Effector memory CD8-positive, alpha-beta T cell (primary cell): ENCODE results near the gene RERG.

Source experiments
- ATAC-seq: fragments of 150-1000 bp; cut with Tn5 transposase; replicated peaks from 2 replicates; pipeline ENCODE4 v1.10.0; 2021; ENCODE audit warnings: mild to moderate bottlenecking, moderate library complexity
- DNase-seq, 3 experiments: peaks; one replicate each; pipeline ENCODE4 v3.0.0; 2021
- H3K27ac Mint-ChIP-seq, 2 donors: one replicate each; pipeline ENCODE4 v1.8.0; 2022; ENCODE audit warnings: mild to moderate bottlenecking in 2 of 2, mixed read lengths in 2 of 2, moderate library complexity in 2 of 2
- H3K27me3 Mint-ChIP-seq, 2 donors: one replicate each; pipeline ENCODE4 v1.8.0; 2022; ENCODE audit warnings: mixed read lengths in 2 of 2
- H3K36me3 Mint-ChIP-seq: one replicate; pipeline ENCODE4 v1.8.0; 2022; ENCODE audit warnings: mild to moderate bottlenecking, moderate library complexity, mixed read lengths; ENCODE audit not compliant: insufficient read depth
- H3K4me1 Mint-ChIP-seq, 2 donors: one replicate each; pipeline ENCODE4 v1.8.0; 2022; ENCODE audit warnings: low read depth in 2 of 2, mixed read lengths in 2 of 2
- H3K4me3 Mint-ChIP-seq, 2 donors: one replicate each; pipeline ENCODE4 v1.8.0; 2022; ENCODE audit warnings: mild to moderate bottlenecking in 2 of 2, mixed read lengths in 2 of 2, moderate library complexity in 2 of 2
- H3K9me3 Mint-ChIP-seq, 2 donors: one replicate each; pipeline ENCODE4 v1.8.0; 2022; ENCODE audit warnings: mixed read lengths in 2 of 2

The RERG gene

DNA sequence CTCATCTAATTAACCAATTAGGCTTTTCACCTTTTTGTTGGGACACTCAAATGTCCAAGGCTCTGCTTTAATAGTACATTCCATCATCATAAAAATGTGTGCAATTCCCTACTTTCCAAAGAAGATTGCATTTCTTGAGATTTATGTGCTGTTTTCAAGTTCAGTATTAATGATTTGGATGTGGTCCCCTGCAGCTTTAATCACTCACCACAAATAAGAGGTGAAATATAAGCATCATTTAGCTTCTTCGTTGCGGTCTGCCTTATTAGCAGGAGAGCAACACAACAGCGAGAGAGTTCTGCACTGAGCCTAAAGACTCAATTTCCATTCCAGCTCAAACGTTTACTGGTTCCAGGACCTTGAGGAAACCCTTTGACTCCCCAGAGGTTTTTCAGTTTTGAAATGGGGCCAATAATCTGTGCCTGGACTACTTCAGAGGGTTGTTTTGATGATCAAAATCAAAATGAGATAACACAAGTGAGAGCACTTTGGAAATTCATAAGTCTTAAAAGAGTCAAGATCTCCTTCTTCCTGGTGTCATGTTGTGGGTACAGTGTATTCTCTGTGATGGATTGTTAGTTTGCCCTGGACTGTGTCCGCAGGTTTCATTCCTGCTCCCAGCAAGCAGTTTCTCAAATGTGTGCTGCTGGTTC is 53.1 kb downstream of the RERG start:
- Mint-ChIP-seq H3K27me3 (peaks cover 21 to 27% of the 10 kb centered on the region in 2 donors), H3K27ac (no peak overlapping the region), H3K4me1 (no peaks in the 10 kb centered on the region), H3K36me3 (peaks cover 4% of the 10 kb centered on the region), H3K9me3 (no peaks in the 10 kb centered on the region), H3K4me3 (no peak overlapping the region)
- ATAC-seq (no peak), DNase-seq (no peak)

DNA sequence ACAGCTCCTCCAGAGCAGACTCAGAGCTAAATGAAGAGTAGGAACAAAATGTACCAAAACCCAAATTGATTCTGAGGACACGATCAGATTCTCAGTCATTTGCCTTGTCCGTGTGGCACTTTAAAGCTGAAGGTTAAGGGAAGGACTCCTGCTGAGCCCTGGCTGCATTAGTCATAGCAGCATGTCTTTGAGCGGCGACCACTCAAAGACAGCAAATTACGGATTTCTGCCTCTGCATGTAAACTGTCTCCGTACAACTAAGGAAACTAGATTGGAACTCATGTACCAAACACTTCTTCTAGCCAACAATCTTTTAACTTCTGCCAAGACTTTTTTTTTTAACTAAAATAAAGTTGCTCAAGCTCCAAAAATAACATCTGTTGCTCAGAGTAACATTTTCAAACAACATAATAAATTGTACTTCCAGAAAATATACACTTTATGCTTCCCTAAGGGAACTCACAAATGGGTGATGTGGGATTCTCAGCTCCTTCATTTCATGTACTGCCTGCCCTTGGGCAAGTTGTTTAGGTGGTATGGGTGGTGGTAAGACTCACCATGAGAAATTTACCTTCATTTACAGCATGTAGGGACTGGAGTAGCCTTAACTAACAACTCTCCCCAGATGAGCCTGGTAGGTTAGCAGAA is 56.1 kb downstream of the RERG start:
- no peak for DNase-seq
- ATAC-seq, result no peak
- Mint-ChIP-seq H3K9me3 (no peaks in the 10 kb centered on the region), H3K27ac (no peak overlapping the region), H3K27me3 (peaks cover 25 to 26% of the 10 kb centered on the region in 2 donors), H3K4me3 (no peak overlapping the region), H3K36me3 (no peaks in the 10 kb centered on the region), H3K4me1 (no peaks in the 10 kb centered on the region)

DNA sequence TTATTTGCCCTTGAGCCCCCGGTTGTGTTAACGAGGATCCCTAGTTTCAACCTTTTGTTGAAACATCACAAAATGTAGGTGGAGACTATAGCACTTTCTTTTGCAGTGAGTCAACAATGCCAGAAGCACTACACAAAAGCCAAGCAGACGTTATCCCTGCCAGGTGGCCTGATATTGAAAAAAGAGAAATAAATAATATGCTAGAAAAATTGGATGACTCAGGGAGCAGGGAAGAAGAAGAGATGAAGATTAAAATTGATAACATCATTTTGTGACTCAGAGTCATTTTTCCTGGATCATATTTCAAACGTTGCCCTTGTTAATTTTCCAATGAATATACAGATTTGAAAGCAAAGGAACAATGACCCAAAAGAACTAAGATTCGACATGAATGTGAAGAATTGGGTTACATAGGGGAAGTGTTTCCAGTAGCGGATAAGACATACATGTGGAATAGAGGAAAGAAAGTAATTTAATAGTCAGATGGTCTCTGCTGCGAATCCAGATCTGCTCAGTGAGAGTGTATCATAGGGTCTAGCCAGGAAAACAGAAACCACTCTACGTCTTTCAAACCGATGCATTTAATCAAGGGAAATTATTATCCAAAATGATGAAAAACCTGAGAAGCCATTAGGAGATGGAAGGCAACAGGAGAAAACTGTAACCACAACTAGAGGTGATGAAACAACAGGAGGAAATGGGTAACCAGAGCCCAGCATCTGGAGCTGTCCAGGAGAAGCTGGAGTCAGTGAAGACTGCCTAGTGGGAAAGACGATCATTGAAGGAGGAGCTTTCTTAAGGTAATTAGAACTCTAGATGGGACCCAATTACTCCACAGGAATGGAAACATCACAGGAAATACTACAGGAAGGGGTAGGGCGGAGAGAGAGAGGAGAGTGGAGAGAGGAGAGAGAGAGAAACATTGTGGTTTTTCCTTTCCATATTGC is 57.9 kb downstream of the RERG start:
- Mint-ChIP-seq H3K9me3 (no peaks in the 10 kb centered on the region), H3K36me3 (no peaks in the 10 kb centered on the region), H3K4me3 (no peak overlapping the region), H3K27ac (no peak overlapping the region), H3K27me3 (peaks cover 23 to 32% of the 10 kb centered on the region in 2 donors), H3K4me1 (no peaks in the 10 kb centered on the region)
- DNase-seq, result no peak
- ATAC-seq, result no peak

DNA sequence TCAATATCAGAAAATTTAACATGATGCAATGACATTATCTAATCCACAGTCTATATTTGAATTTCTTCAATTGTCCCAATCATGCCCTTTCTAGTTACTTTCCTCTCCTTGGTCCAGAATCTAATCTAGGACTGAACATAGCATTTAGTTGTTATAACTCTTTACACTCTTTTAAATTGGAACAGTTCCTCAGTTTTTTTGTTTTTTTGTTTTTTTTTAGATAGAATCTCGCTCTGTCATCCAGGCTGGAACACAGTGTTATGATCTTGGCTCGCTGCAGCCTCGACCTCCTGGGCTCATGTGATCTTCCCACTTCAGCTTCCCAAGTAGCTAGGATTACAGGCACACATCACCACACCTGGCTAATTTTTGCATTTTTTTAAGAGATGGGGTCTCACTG is 63.1 kb downstream of the RERG start:
- no peak overlapping the region for H3K27ac Mint-ChIP-seq
- no peaks in the 10 kb centered on the region for H3K9me3 Mint-ChIP-seq
- H3K4me3 Mint-ChIP-seq, result no peak overlapping the region
- H3K27me3 Mint-ChIP-seq, result peaks cover 20 to 35% of the 10 kb centered on the region in 2 donors
- no peaks in the 10 kb centered on the region for H3K4me1 Mint-ChIP-seq
- DNase-seq (no peak), ATAC-seq (no peak)
- no peaks in the 10 kb centered on the region for H3K36me3 Mint-ChIP-seq

DNA sequence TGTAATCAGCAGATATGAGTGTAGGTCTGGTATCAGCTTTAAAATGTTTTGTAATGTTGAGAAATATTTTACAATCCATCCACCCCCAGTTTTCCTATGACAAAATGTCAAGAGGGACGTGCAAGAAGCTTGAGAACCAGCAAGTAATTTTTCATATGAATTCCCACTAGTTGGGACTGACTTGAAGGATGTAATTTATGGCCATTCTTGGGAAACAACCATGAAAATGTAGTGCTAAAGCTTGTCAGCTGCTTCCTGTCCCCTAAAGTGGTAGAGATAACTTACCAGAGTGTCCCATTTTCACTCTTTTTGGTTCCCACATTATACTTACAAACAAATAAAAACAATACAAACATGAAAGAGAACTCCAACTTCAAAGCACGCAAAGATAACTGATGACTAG is 63.9 kb downstream of the RERG start:
- Mint-ChIP-seq H3K27me3 (peaks cover 20 to 34% of the 10 kb centered on the region in 2 donors), H3K27ac (no peak overlapping the region), H3K4me1 (no peaks in the 10 kb centered on the region), H3K4me3 (no peak overlapping the region), H3K36me3 (no peaks in the 10 kb centered on the region), H3K9me3 (no peaks in the 10 kb centered on the region)
- ATAC-seq, result no peak
- no peak for DNase-seq

DNA sequence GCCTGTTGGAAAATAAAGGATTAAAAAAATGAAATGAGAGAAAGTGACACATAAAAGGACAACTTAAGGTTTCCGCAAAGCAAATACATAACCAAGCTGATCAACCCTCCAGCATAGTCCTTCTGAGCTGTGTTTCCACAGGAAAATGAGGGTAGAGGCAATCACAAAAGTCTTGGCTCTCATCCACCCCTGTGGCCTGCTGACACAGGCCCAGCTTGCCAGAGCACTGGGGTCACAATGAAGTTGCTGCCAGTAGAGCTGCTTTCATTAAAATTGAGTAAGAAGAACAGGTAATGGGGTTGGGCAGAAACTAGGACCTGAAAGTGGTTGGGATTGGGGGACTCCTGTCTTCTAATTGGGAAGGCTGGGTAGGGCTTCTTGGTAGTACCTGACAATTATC is 65.9 kb downstream of the RERG start:
- Mint-ChIP-seq H3K9me3 (no peaks in the 10 kb centered on the region), H3K4me3 (no peak overlapping the region), H3K27ac (no peak overlapping the region), H3K27me3 (peaks cover 16 to 31% of the 10 kb centered on the region in 2 donors), H3K4me1 (peaks cover 0 to 2% of the 10 kb centered on the region in 2 donors), H3K36me3 (no peaks in the 10 kb centered on the region)
- ATAC-seq, result no peak
- DNase-seq, result no peak

DNA sequence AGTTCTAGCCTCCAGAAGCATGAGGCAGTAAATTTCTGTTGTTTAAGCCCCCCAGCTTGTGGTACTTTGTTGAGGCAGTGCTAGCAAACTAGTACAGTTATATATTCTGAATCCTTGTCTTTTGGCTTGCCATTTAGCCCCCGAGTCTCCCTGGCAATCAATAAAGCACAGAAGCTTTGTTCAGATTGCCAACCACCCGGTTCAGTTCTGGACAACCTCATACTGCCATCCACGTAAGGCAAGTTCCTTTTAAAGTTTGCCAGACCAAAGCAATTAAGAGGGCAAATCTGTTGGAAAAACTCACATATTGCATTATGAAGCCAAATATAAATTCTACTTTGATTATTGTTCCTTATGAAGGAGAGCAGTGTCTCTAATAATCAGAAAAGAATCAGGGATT is 67.1 kb downstream of the RERG start:
- H3K4me1 Mint-ChIP-seq, result peaks cover 0 to 2% of the 10 kb centered on the region in 2 donors
- H3K36me3 Mint-ChIP-seq, result no peaks in the 10 kb centered on the region
- ATAC-seq, result no peak
- DNase-seq, result no peak
- H3K9me3 Mint-ChIP-seq, result no peaks in the 10 kb centered on the region
- H3K4me3 Mint-ChIP-seq, result no peak overlapping the region
- no peak overlapping the region for H3K27ac Mint-ChIP-seq
- peaks cover 16 to 41% of the 10 kb centered on the region in 2 donors for H3K27me3 Mint-ChIP-seq

DNA sequence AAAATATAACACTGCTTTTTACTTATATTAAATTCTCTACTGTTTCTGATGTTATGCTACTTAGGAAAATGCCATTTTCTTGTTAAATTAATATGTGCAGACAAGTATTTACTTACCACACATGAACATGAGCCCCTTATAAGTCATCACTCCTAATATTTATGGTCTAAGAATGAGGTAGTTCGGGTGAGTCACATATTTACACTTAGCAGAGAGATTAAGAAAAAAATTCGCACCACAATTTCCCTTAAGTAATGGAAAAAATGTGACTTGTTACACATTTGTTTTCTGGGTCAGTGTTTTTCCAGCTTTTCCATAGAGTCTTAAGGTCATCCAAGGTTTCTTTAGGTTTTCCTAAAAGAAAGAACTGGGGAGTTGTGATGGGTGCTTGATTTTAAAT is 68.3 kb downstream of the RERG start:
- H3K36me3 Mint-ChIP-seq, result no peaks in the 10 kb centered on the region
- H3K27me3 Mint-ChIP-seq, result peaks cover 10 to 31% of the 10 kb centered on the region in 2 donors
- DNase-seq (no peak), ATAC-seq (no peak)
- no peaks in the 10 kb centered on the region for H3K9me3 Mint-ChIP-seq
- no peak overlapping the region for H3K27ac Mint-ChIP-seq
- no peak overlapping the region for H3K4me3 Mint-ChIP-seq
- H3K4me1 Mint-ChIP-seq, result peaks cover 0 to 2% of the 10 kb centered on the region in 2 donors

DNA sequence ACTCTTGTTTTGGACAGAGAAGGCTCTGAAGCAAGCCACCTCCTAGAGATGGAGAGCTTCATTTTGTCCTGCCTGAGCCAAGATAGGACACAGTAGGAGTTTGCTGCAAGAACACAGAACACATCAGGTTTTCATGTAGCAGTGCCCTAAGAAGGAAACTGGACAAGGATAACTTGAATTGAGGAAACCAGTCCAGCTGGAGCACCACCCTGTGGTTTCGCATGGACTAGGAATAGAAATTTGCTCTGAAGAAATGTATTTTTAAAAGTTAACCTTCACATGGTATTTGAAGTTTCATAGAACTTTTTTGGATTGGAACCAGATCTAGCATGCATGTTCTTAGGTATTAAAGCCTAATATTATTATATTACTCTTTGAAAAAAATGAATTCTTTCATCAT is 68.8 kb downstream of the RERG start:
- H3K9me3 Mint-ChIP-seq, result no peaks in the 10 kb centered on the region
- H3K4me3 Mint-ChIP-seq, result no peak overlapping the region
- ATAC-seq (no peak), DNase-seq (no peak)
- peaks cover 0 to 2% of the 10 kb centered on the region in 2 donors for H3K4me1 Mint-ChIP-seq
- H3K27ac Mint-ChIP-seq, result no peak overlapping the region
- no peaks in the 10 kb centered on the region for H3K36me3 Mint-ChIP-seq
- H3K27me3 Mint-ChIP-seq, result peaks cover 10 to 29% of the 10 kb centered on the region in 2 donors

DNA sequence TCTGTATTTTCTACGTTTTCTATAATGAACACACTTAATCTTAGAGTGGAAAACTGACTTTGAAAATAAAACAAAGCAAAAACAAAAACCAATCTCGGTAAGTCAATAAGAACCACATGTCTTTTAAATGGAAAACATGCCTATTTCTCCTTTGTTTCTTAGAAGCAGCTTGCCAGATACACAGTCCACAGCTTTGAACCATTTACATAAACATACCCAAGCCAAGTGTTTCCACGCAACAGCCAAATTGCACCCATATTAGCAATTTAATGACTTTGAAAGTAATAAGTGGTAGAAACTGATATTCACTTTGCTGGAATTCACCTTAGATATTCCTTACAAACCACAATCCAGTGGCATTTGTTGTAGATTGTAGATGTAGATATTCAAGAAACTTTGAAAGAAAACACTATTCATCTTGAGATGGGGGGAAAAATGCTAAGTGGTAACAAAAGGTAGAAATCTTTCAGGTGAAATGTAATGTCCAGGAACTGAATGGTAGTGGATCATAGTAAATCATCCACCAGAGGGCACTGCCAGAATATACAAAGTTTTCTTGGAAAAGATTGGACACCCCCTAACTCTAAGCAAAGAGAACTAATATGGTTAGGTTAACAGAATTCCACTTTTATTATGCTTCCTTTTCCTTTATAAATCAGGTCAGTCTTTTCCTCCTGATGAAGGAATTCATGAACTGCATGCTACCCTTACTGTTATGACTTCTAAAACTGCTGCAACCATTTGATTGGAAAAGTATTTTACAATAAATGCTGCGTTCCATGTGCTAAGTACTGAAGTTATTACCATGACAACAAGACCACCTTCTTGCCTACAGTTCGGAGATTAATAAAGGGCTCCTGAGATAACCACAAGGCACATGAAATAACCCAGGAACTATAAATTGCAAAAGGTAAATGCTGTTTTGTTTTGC is 69.8 kb downstream of the RERG start:
- peaks cover 10 to 29% of the 10 kb centered on the region in 2 donors for H3K27me3 Mint-ChIP-seq
- no peaks in the 10 kb centered on the region for H3K9me3 Mint-ChIP-seq
- no peak overlapping the region for H3K27ac Mint-ChIP-seq
- ATAC-seq (no peak), DNase-seq (no peak)
- no peaks in the 10 kb centered on the region for H3K36me3 Mint-ChIP-seq
- peaks cover 0 to 2% of the 10 kb centered on the region in 2 donors for H3K4me1 Mint-ChIP-seq
- H3K4me3 Mint-ChIP-seq, result no peak overlapping the region

DNA sequence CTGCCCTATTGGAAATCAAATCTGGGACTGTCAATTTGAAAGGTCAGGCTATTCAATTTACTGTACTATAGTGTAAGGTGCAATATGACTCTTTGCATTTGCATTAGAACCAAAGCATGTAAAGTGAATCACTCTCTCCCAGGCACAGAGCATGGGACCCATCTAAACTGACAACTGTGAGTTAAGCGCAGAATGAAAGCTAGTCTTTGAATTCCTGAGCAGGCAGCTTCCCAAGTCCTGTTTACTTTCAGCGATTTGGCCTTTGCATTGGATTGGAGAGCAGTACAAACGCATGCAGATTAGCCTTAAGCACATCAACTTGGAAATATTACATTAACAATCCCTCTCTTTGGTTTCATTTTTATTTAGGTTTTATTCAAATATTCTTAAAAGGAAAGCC is 74.6 kb downstream of the RERG start:
- DNase-seq (no peak), ATAC-seq (no peak)
- Mint-ChIP-seq H3K4me3 (no peak overlapping the region), H3K4me1 (peaks cover 0 to 2% of the 10 kb centered on the region in 2 donors), H3K27ac (no peak overlapping the region), H3K36me3 (no peaks in the 10 kb centered on the region), H3K9me3 (no peaks in the 10 kb centered on the region), H3K27me3 (peaks cover 18 to 38% of the 10 kb centered on the region in 2 donors)

DNA sequence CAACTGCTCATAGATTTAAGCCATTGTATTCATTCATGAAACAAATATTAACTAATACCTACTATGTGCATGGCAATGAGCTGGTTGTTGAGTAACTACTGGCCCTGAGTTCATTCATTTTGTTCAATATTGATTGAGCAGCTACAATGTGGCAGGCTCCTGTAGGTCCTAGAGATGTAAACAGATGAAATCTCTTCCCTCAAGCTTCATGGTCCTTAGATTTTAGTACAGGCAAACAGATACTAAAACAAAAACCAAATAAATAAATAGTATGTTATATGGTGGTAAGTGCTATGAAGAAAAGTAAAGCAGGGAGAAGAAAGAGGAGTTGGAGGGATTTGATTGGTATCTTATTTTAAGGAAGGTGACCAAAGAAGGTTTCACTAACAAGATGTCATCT is 77.8 kb downstream of the RERG start:
- H3K4me3 Mint-ChIP-seq, result no peak overlapping the region
- H3K4me1 Mint-ChIP-seq, result no peaks in the 10 kb centered on the region
- no peak overlapping the region for H3K27ac Mint-ChIP-seq
- no peaks in the 10 kb centered on the region for H3K36me3 Mint-ChIP-seq
- DNase-seq, result no peak
- no peaks in the 10 kb centered on the region for H3K9me3 Mint-ChIP-seq
- no peak for ATAC-seq
- H3K27me3 Mint-ChIP-seq, result peaks cover 31 to 37% of the 10 kb centered on the region in 2 donors

DNA sequence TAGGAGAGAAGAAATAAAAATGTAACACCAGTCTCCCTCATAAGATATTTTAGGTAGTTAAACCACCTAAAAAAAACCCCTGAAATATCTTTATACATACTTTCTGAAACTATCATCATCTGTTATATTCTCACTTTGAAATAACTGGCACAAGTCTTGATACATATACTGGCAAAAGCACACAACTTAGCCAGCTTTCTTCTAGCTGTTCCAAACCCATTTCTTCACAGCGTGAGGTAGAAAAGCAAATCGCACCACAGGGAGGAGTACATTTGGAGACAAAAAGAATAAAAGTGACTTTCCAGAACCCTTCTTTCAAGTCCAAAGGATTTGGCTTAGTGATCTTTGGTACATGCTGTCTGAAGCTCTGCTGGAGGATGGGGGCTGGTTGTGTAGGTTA is 78.5 kb downstream of the RERG start:
- H3K27ac Mint-ChIP-seq, result no peak overlapping the region
- H3K27me3 Mint-ChIP-seq, result peaks cover 38 to 44% of the 10 kb centered on the region in 2 donors
- no peak for DNase-seq
- H3K4me3 Mint-ChIP-seq, result no peak overlapping the region
- no peaks in the 10 kb centered on the region for H3K36me3 Mint-ChIP-seq
- no peak for ATAC-seq
- no peaks in the 10 kb centered on the region for H3K4me1 Mint-ChIP-seq
- no peaks in the 10 kb centered on the region for H3K9me3 Mint-ChIP-seq
